DOHH2 (cell line): ENCODE data around the gene ZNF444.

Source experiments
- EZH2phosphoT487 ChIP-seq: fragments of 200-600 bp; sonication (generic); IDR thresholded peaks from 2 replicates; pipeline ENCODE4 v1.6.1; 2017; ENCODE audit warnings: borderline replicate concordance, mild to moderate bottlenecking, antibody characterized with exemption, low read length, moderate library complexity, mixed read lengths
- TF ChIP-seq, protein P1 (sequence below): fragments of 200-600 bp; sonication (generic); IDR thresholded peaks from one replicate; pipeline ENCODE4 v1.5.1; 2014; ENCODE audit warnings: antibody characterized with exemption, mild to moderate bottlenecking, low read depth, low read length; ENCODE audit not compliant: poor library complexity, severe bottlenecking

DNA sequence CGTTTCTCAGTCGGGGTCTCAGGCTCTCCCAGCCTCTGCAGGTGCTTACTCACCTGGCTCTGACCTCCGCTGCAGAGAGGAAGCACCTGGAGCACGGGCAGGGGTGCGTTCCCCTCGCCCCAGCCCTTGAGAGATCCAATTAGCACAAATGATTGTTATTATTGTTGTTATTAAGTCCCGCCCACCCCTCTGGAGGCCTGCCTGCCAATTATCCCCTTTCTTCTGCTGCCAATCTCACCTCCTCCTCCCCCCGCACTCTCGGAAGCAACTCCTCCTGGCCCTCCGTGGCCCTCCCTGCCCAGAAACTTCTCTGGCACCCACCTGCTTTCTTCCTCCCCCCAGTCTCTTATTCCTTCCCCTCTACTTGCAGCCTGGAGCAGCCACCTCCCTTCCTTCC is 28.8 kb upstream of the ZNF444 start:
- TF ChIP-seq, protein P1, sequence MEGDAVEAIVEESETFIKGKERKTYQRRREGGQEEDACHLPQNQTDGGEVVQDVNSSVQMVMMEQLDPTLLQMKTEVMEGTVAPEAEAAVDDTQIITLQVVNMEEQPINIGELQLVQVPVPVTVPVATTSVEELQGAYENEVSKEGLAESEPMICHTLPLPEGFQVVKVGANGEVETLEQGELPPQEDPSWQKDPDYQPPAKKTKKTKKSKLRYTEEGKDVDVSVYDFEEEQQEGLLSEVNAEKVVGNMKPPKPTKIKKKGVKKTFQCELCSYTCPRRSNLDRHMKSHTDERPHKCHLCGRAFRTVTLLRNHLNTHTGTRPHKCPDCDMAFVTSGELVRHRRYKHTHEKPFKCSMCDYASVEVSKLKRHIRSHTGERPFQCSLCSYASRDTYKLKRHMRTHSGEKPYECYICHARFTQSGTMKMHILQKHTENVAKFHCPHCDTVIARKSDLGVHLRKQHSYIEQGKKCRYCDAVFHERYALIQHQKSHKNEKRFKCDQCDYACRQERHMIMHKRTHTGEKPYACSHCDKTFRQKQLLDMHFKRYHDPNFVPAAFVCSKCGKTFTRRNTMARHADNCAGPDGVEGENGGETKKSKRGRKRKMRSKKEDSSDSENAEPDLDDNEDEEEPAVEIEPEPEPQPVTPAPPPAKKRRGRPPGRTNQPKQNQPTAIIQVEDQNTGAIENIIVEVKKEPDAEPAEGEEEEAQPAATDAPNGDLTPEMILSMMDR = no peak
- no peak for TF ChIP-seq EZH2phosphoT487
